GM18951 (cell line): Measurements from ENCODE around the gene SREK1.

ENCODE experiments used
- POLR2A ChIP-seq: IDR thresholded peaks from 4 replicates; pipeline ENCODE4 v1.6.1; 2011; ENCODE audit warnings: mild to moderate bottlenecking; ENCODE audit not compliant: insufficient read length, insufficient read depth; ENCODE audit errors: extremely low read depth
- in situ Hi-C: fragments of 300-500 bp; cut with MboI; formaldehyde crosslinking; loops from one replicate; pipeline ENCODE4 v1.12.0; 2022; ENCODE audit warnings: low sequenced_read_pairs, mixed read lengths, inconsistent platforms; ENCODE audit not compliant: unreplicated experiment

SREK1 gene

DNA sequence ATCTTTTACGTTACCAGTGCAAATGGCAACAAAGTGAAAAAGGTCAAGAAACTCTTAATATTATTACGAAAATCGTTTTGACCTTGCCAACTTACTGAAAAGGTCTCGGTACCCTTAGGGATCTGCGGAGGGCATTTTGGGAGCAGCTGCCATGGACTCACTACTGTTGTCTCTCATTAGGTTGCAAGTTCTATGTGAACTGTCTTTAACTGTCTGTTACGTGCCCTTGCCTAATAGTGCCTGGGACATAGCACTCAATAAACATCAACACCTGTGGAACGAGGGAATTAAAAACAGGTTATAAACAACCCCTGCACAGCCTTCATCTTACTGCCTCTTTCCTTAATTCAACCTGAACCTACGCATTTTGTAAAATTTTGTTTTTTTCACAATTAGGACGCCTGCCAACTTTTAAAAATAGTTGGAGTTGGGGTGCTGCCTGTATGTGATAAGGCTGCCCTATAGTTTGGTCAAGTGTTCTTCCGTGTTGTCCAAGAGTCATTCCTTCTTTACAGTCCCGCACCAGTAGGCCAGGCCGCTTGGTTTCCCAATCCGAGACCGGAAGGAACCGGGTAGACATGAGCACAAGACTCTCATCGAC is 527 bp upstream of the SREK1 start:
- in situ Hi-C loops, result no loop called here

DNA sequence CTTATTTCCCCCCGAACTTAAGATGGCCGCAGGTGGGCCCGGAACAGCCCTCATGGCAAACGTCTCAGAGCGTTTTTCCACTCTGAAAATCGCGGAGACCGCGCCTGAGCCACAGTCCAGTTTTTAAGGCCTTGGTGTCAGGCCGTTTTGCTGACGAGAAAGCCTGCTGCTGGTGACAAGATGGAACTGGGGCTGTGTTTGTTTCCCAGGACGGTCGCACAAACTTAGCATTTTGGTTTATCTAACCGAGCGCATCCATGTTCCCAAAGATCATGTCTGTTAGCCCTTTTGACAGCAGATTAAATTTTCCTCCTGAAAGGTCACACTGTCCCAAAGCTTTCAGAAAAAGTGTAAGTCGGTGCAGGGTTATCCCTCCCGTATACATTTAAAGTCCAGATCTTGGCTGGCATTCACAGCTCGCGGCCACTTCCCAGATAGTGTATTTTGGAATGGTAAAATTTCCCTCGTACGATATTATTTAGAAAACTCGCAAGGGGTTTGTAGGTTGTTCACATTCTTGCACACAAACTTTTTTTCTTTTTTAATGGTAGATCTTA is 812 bp downstream of the SREK1 start:
- in situ Hi-C loops, result no loop called here

More for the DNA sequence above, 527 bp upstream of the SREK1 start:
- TF ChIP-seq POLR2A, result no peak

DNA sequence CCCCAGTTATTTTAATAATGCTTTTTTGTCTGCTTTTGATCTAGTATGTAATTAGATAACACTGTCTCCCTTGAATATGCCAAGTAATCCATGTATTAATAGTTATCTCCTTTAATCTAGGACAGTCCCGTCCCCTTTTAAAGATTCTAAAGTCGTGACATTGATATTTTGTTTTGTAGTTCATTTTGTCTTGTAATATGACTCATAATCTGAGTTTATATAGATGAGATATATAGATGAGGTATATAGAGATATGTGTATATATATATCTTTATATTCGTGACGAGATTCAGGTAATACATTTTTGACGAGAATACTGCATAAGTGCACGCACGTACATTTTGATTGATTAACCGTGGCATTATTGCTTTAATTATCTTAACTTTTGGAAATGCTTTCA is 1.6 kb downstream of the SREK1 start:
- in situ Hi-C loops, result no loop called here
- TF ChIP-seq POLR2A, result no peak

More for the DNA sequence above, 812 bp downstream of the SREK1 start:
- TF ChIP-seq POLR2A, result no peak

GRCh38 chr5:66149950-66150349 is 5.8 kb downstream of the SREK1 start:
- in situ Hi-C loops, result loop anchor here (25.0 kb wide), 1 partner anchor 388 kb away; no protein-coding TSS in a partner anchor
- no peak for TF ChIP-seq POLR2A

GRCh38 chr5:66151030-66151429 is 6.9 kb downstream of the SREK1 start:
- in situ Hi-C loops, result loop anchor here (25.0 kb wide), 1 partner anchor 389 kb away; no protein-coding TSS in a partner anchor
- TF ChIP-seq POLR2A, result no peak

GRCh38 chr5:66151491-66151890 is 7.4 kb downstream of the SREK1 start:
- no peak for TF ChIP-seq POLR2A
- in situ Hi-C loops, result loop anchor here (25.0 kb wide), 1 partner anchor 389 kb away; no protein-coding TSS in a partner anchor

DNA sequence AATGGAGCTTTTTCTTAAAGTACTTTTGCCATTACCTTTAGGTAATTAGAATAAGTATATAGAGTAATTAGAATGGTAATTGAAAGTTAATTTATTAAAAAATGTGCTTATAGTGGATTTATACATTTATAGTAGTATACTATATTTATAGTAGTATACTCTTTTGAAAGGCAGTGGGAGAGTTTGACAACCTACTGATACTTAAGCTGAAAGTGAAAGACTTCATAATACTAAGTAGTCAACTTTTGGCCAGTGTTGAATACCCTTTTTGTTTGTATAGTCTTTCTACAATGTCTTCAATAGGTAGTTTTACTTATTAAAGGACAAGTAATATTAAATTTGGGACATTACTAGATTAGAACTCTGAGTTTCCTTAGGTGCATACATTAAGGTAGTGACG is 12.9 kb downstream of the SREK1 start:
- in situ Hi-C loops, result loop anchor here (25.0 kb wide), 1 partner anchor 395 kb away; no protein-coding TSS in a partner anchor
- no peak for TF ChIP-seq POLR2A

GRCh38 chr5:66161356-66161755 is 17.3 kb downstream of the SREK1 start:
- no peak for TF ChIP-seq POLR2A
- in situ Hi-C loops, result loop anchor here (25.0 kb wide), 1 partner anchor 399 kb away; no protein-coding TSS in a partner anchor

DNA sequence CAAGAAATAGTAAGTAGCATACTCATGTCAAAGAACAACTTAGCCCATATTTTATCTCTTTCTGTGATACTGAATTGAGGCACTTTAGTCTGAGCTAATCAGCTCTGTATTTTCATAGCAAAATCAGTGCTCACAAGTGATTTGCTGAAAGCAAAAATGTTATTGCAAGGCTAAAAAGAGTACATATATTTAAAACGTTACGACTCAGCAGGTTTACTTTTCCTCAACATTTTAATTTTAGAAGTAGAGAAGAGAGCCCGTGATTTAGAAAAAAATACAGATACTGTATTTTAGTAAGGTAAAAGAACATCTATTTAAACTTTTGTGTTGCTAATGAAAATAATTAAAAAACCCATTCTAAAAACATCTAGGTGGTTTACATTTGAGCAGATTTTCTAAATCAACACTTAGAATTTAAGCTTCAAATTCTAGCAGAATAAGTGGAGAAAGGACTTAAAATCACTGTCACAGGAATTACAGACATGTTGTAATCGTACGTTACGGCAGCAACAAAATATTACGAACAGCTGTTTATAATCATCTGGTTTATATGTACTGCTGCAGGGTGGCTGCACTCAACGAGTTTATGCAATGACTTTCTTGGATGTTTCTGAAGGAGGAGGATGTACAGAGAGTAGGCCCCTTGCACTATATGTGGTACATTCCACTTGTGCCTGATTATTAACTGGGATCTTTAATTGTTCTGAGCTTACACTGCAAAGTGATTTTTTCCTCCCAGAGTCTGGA is 20.1 kb downstream of the SREK1 start:
- no peak for TF ChIP-seq POLR2A
- in situ Hi-C loops, result loop anchor here (25.0 kb wide), 1 partner anchor 402 kb away; no protein-coding TSS in a partner anchor

DNA sequence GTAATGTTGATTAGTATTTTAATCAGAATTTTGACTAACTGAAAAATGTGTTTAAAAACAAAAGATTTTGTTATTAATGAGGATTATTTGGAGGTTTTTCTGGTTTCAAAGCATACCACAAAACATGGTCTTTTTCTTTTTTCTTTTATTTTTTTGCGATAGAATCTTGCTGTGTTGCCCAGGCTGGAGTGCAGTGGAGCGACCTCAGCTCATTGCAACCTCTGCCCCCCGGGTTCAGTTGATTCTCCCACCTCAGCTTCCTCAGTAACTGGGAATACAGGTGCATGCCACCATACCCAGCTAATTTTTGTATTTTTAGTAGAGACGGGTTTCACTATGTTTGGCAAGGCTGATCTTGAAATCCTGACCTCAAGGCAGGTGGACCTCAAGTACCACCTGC is 24.1 kb downstream of the SREK1 start:
- in situ Hi-C loops, result loop anchor here (25.0 kb wide), 1 partner anchor 406 kb away; no protein-coding TSS in a partner anchor
- no peak for TF ChIP-seq POLR2A

DNA sequence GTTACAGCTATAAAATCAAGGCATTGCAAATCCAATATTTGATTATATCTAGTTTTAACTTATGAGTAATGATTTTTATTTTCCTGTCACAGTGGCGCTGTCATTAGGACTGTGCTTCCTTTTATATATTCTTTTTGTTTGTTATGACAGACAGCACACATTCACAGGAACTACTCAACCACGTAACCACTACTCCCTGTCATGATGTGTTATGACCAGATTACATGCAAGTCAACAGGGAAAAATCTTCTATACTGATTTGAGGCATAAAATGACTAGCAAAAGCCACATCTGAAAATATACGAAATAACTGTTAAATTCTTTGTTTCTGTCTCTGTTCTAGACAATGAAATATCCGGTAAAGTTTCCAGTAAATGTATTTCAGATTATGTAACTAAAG is 25.4 kb downstream of the SREK1 start:
- TF ChIP-seq POLR2A, result no peak
- in situ Hi-C loops, result loop anchor here (25.0 kb wide), 1 partner anchor 407 kb away; no protein-coding TSS in a partner anchor

- no peak for TF ChIP-seq POLR2A
- in situ Hi-C loops, result loop anchor here (25.0 kb wide), 1 partner anchor 408 kb away; no protein-coding TSS in a partner anchor
Observed at GRCh38 chr5:66170195-66170919, 26.3 kb downstream of the SREK1 start.
